ENCODE measurements around the gene SPOUT1.
A peak's percentile ranks its signal among the peaks of the same experiment; 100 is the strongest.

SPOUT1 gene

GRCh38 chr9:128771745-128772519 lies 57.7 kb downstream of the SPOUT1 start, which contains the start of gene ZER1:
Gene ZER1, minus strand, starts transcription at chr9:128771927. Its CDS starts 16,362 bp downstream, at chr9:128755565.
- peak; percentile 31 for DNase-seq (ENCODE audit: low read depth)

GRCh38 chr9:128771094-128771721 lies 58.4 kb downstream of the SPOUT1 start:
- DNase-seq (ENCODE audit: low read depth), result no peak

DNA sequence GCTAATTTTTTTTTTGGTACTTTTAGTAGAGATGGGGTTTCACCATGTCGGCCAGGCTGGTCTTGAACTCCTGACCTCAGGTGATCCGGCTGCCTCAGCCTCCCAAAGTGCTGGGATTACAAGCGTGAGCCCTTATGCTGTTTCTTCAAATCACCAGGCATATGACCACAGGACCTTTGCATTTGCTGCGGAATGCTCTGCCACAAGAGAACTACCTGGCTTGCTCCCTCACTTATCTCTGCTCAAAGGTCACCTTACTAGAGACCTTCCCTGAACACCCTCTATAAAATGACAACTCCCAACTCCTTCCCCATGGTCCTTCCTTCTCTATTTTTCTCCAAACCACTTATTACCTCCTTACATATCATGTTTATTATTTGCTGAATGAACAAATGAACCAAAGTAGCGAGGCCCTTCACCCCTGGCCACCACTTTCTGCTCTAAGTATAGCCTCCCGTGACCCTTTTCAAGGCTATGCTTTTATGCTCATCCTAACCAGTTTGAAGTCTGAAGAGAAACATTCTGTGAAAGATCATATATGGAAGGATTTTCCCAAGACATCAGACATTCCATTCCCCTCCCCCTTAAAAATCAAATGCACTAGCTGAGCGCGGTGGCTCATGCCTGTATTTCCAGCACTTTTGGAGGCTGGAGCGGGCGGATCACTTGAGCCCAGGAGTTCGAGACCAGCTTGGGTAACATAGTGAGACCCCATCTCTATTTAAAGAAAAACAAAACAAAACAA lies 59.1 kb downstream of the SPOUT1 start:
- DNase-seq (ENCODE audit: low read depth), result no peak

Measured in non-pigmented ciliary epithelial cell (primary cell).